Right atrium auricular region (tissue), 2 donors: ENCODE data around the gene CEACAM16. TPM values are rescaled to one million over a fixed set of nuclear protein-coding genes. Genes with fewer than 3 reads are reported as not detected.

Experiments
- DNase-seq: peaks from one replicate; pipeline ENCODE4 v3.0.0-alpha.2; 2019; ENCODE audit warnings: low spot score
- H3K27ac ChIP-seq, 2 donors: fragments of 200-600 bp; sonication (generic); 1 replicate in 1 of 2; 2 replicates in 1 of 2; pipeline ENCODE4 v1.5.1; 2016 to 2019
- H3K27me3 ChIP-seq, 2 donors: fragments of 200-600 bp; sonication (generic); one replicate each; pipeline versions ENCODE4 v1.5.1 to v1.6.0; 2017 to 2019
- H3K36me3 ChIP-seq: fragments of 200-600 bp; sonication (generic); one replicate; pipeline ENCODE4 v1.5.1; 2016
- H3K4me1 ChIP-seq, 2 donors: fragments of 200-600 bp; sonication (generic); one replicate each; pipeline versions ENCODE4 v1.5.1 to v1.6.0; 2017 to 2019
- H3K4me3 ChIP-seq, 2 donors: fragments of 200-600 bp; sonication (generic); 1 replicate in 1 of 2; 2 replicates in 1 of 2; pipeline ENCODE4 v1.5.1; 2017 to 2019; ENCODE audit warnings: mild to moderate bottlenecking in 1 of 2, moderate library complexity in 1 of 2
- H3K9me3 ChIP-seq, 2 donors: fragments of 200-600 bp; sonication (generic); one replicate each; pipeline ENCODE4 v1.5.1; 2019
- CTCF ChIP-seq, 2 donors: fragments of 200-600 bp; sonication (generic); IDR thresholded peaks; one replicate each; pipeline ENCODE4 v1.5.1; 2019; ENCODE audit warnings: antibody characterized with exemption in 2 of 2
- total RNA-seq, 2 donors: library from RNA; depleted of rRNA; stranded (reverse); fragments of >200 nt; gene quantifications; one replicate each; pipeline ENCODE4 v1.1.0, GENCODE V29; 2016

CEACAM16 gene
- total RNA-seq, 2 donors from 2014 or later = not detected

- H3K36me3 ChIP-seq = no peaks in the 10 kb centered on the region
- H3K9me3 ChIP-seq = no peaks in the 10 kb centered on the region
- H3K27ac ChIP-seq = no peak overlapping the region
- no peak for DNase-seq
- no peak overlapping the region for H3K4me3 ChIP-seq
- no peak for TF ChIP-seq CTCF (IDR thresholded peaks at IDR 0.05)
- H3K27me3 ChIP-seq = no peaks in the 10 kb centered on the region
- H3K4me1 ChIP-seq = peaks cover 0 to 41% of the 10 kb centered on the region in 2 donors
These were observed 27.5 kb downstream of the CEACAM16 start for GRCh38 chr19:44726465-44726864.

DNA sequence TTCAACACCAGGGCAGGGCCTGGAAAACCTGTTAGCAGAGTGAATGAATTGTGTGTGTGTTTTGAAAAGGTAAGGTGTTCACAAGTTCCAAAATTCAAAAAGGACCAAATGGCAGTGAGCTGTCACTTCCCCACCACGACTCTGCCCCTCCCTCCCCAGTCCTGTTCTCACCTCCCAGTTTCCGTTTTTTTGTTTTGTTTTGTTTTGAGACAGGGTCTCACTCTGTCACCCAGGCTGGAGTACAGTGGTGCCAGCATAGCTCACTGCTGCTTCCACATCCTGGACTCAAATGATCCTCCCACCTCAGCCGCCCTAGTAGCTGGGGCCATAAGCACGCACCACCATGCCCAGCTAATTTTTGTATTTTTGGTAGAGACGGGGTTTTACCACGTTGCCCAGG is 29.2 kb downstream of the CEACAM16 start:
- no peak for TF ChIP-seq CTCF (IDR thresholded peaks at IDR 0.05)
- Histone ChIP-seq H3K9me3 (no peaks in the 10 kb centered on the region), H3K27me3 (no peaks in the 10 kb centered on the region), H3K4me1 (peaks cover 0 to 24% of the 10 kb centered on the region in 2 donors), H3K27ac (no peak overlapping the region), H3K4me3 (no peak overlapping the region), H3K36me3 (no peaks in the 10 kb centered on the region)
- DNase-seq = no peak

DNA sequence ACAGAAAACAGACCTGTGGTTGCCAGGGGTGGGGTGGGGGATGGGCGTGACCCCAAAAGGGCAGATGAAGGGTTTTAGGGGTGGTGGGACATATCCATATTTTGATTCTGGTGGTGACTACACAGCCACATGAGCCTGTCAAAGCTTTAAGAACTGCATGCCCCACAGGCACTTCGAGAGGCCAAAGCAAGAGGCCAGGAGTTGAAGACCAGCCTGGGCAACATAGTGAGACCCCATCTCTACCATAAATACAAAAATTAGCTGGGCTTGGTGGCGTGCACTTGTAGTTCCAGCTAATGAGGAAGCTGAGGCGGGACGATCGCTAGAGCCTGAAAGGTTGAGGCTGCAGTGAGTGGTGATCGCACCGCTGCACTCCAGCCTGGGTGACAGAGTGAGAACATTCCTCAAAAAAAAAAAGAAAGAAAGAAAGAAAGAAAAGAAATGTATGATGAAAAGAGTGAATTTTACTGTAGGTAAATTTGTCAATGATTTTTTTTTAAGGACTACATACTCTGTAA is 30.6 kb downstream of the CEACAM16 start:
- Histone ChIP-seq H3K27ac (no peak overlapping the region), H3K9me3 (no peaks in the 10 kb centered on the region), H3K27me3 (no peaks in the 10 kb centered on the region), H3K36me3 (no peaks in the 10 kb centered on the region), H3K4me1 (peaks cover 0 to 11% of the 10 kb centered on the region in 2 donors), H3K4me3 (no peak overlapping the region)
- no peak for DNase-seq
- TF ChIP-seq CTCF (IDR thresholded peaks at IDR 0.05) = no peak

- H3K4me3 ChIP-seq = no peak overlapping the region
- no peak for TF ChIP-seq CTCF (IDR thresholded peaks at IDR 0.05)
- H3K27me3 ChIP-seq = no peaks in the 10 kb centered on the region
- no peaks in the 10 kb centered on the region for H3K9me3 ChIP-seq
- DNase-seq = no peak
- H3K4me1 ChIP-seq = no peaks in the 10 kb centered on the region
- no peak overlapping the region for H3K27ac ChIP-seq
- no peaks in the 10 kb centered on the region for H3K36me3 ChIP-seq
These were observed 32.1 kb downstream of the CEACAM16 start for GRCh38 chr19:44731081-44731480.

DNA sequence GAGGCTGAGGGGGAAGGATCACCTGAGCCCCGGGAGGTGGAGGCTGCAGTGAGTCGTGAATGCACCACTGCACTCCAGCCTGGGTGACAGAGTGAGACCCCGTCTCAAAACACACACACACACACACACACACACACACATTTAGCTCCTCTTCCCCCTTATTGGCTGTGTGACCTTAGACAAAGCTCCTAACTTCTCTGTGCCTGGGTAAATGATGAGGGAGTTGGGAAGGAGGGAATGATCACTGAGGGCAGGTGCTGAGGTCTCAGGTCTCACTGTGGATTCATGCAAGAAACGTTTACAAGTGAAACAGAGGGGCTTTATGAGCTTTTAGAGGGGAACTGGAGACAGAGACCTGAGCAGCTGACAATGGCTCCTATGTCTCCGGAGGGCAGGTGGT is 32.7 kb downstream of the CEACAM16 start:
- H3K36me3 ChIP-seq = no peaks in the 10 kb centered on the region
- H3K9me3 ChIP-seq = no peaks in the 10 kb centered on the region
- TF ChIP-seq CTCF (IDR thresholded peaks at IDR 0.05) = no peak
- H3K27ac ChIP-seq = no peak overlapping the region
- no peaks in the 10 kb centered on the region for H3K4me1 ChIP-seq
- H3K27me3 ChIP-seq = no peaks in the 10 kb centered on the region
- no peak for DNase-seq
- H3K4me3 ChIP-seq = no peak overlapping the region
